Smooth muscle cell of the brain vasculature (primary cell): ENCODE data around the gene MYO18B.
"Not testable (repeated sequence)": the region's sequence is repeated elsewhere in the genome, so short reads cannot be mapped to it uniquely, and the experiment has no call there.

Experiments used
- DNase-seq: peaks from one replicate; pipeline ENCODE4 v3.0.0-alpha.2; 2012; ENCODE audit warnings: low read depth, low spot score

MYO18B gene, protein sequence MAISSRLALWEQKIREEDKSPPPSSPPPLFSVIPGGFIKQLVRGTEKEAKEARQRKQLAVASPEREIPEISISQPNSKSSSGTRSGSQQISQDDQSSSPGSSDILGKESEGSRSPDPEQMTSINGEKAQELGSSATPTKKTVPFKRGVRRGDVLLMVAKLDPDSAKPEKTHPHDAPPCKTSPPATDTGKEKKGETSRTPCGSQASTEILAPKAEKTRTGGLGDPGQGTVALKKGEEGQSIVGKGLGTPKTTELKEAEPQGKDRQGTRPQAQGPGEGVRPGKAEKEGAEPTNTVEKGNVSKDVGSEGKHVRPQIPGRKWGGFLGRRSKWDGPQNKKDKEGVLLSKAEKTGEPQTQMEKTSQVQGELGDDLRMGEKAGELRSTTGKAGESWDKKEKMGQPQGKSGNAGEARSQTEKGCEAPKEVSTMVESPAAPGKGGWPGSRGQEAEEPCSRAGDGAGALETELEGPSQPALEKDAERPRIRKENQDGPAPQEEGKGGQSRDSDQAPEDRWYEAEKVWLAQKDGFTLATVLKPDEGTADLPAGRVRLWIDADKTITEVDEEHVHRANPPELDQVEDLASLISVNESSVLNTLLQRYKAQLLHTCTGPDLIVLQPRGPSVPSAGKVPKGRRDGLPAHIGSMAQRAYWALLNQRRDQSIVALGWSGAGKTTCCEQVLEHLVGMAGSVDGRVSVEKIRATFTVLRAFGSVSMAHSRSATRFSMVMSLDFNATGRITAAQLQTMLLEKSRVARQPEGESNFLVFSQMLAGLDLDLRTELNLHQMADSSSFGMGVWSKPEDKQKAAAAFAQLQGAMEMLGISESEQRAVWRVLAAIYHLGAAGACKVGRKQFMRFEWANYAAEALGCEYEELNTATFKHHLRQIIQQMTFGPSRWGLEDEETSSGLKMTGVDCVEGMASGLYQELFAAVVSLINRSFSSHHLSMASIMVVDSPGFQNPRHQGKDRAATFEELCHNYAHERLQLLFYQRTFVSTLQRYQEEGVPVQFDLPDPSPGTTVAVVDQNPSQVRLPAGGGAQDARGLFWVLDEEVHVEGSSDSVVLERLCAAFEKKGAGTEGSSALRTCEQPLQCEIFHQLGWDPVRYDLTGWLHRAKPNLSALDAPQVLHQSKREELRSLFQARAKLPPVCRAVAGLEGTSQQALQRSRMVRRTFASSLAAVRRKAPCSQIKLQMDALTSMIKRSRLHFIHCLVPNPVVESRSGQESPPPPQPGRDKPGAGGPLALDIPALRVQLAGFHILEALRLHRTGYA (N-terminal part only)

DNA sequence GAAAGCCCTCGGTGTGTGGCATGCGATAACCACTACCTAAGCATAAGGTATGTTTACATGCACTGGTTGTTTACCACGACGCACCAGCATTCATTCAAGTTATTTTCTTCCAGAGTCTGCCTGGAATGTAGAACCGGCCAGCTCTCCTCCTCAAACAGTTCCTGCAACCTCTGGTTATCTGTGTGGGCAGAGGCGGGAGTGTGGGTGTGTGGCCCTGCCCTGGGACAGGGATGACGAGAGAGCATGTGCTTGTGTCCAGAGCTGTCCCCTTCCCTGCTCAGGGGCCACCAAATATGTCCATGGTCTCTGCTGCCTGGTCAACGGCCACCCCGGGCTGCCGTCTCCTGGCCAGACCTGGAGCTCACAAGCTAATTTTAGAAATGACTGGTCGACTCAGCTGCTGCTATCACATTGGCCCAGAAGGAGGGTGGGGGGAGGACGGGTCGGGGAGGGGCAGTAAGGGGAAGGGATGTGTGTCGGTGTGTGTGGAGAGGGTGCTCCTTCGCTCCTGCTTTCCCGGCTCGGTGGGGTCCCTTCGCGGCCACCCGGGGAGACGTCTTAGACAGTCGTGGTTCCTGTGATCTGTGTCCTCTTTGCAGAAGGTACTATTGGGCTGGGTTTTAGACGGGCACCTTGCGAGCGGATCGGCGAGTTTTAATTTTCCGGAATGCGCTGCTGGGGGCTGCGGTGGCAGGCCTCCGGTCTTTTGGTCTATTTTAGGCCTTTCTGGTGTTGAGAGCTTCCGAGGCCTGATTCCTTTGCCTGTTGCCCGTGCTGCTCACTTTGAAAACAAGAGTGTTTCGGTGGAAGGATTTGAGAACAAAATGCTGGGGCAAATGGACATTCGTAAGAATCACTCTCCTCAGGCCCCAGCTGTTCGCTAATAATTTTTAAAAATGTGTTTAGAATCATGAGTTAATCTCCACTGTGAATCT, at the start of gene MYO18B:
Gene MYO18B (plus strand): TSS at position 497 of the 935 bp plus-strand sequence. CDS start 18,905 bp downstream, outside the sequence.
- no peak for DNase-seq

GRCh38 chr22:25692397-25693267, 49.4 kb upstream of the MYO18B start:
- no peak for DNase-seq

DNA sequence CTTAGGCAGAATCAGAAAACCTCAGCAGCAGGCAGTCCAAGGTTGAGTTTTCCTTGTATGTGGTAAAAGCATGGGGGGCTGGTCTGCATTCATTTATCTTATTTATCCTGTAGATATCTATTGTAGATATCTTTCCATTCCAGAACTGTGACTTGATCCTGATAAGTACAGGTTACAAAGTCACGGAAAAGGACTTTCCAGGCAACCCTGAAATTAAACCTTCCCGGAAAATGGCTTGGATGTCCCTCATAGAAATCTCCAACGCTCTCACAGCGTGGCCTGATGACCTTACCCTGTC, 48.8 kb upstream of the MYO18B start:
- no peak for DNase-seq

- no peak for DNase-seq
Observed at GRCh38 chr22:25694196-25694907, 47.6 kb upstream of the MYO18B start.

DNA sequence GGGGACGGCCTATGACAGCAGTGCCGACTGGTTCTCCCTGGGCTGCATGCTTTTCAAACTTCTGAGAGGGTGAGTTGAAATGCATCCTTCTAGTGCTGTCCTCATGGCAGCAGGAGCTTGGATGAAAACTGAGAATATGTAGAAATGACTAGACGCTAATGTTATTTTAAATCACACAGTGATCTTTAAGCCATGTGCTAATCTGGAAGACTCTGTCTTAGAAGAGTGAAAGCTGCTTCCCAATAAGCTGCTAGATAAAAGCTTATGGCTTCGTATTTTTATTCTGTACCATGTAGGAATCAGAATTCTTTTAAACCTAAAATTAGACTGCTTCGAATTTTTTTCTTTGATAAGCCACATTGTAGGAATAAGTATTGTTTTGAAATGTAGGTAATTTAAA, 46.8 kb upstream of the MYO18B start:
- DNase-seq: no peak

DNA sequence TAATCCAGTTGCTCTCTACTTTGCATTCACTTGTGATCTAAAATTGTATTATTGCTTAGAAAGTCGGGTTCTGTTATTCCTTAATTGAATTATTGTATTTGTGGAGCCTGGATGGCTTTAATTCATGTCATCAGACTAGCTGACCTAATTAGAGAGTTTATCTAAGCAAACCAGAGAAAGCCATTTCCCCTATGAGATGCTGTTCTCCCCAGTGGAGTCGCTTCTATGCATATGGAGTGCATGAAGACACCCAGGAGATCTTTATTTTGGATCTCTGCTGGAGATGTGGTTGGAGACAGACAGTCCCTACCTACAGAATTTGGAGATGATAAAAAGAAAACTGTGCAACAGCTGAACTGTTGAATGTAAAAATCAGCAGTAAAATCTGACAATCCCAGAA, 45.2 kb upstream of the MYO18B start:
- no peak for DNase-seq

DNA sequence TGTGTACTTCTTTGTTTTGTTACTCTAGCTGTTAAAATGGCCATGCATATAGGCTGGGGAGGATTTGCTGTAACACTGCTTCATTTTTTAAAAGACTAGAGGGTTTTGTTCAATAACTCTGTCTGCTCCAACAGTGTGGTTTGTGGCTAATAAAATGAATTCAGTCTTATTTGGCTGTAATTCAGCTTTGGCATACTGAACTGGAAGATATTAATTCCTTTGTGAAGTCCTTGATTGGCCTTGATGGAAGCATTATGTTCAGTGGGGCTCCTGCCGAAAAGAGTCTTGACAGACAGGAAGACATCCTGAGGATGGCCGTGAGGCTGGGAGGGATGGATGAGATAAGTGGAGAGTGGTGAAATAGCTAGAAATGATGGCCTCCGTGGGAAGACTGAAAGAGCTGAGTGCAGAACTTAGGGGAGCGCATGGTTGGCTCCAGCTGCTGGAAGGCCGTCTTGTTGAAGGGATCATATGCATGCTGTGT, 44.8 kb upstream of the MYO18B start:
- no peak for DNase-seq

- DNase-seq: no peak
Observed at GRCh38 chr22:25697978-25698377, 44.0 kb upstream of the MYO18B start.

GRCh38 chr22:25698461-25698860, 43.5 kb upstream of the MYO18B start:
- DNase-seq: no peak

DNA sequence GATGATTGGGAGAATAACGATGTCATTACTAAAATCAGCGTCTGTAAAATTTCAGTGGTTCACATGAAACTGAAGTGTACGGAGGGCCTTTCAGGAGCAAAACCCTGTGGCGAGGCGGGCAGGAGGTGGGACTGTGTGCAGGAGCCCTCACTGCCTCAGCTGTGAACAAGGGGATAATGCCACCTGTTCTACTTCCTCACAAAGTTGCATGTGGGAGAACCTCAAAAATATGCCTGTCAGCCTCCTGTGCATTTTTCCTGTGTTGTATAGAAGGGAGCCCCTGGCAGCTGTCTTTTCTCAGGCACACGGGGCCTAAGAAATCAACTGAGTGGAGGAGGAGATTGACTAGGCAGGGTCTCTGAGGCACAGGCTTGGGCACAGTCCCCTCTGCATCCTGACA, 43.0 kb upstream of the MYO18B start:
- no peak for DNase-seq

DNA sequence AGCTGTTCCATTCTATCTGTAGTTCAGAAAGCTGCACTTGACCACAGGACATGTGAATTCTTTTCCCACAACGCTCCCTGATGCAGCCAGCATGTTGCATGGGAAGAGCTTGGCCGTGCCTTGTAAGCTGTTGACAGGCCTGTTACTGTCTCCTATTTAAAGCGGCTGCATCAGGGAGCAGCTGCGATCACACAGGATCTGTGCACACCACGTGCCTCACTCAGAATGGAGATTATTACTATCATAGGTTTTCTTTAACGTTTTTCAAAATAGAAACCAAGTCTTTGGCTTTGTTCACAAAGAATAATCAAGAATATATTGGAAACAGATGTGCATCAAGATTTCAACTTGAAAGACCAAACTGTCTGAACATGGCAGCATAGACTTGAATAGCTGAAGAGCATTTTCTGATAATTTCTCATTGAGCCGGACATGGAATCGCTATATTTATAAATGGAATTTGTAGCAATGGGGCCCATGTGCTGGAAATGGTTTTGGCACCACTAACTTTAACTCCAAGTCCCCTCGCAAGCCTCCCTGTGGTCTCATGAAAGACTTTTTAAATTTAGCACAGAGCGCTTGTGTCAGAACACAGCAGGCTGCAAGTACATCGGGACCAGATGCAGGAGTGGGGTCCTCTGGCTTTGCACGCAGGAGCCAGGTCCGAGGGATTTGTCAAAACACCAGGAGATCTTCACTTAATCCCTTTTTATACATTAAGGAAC, 40.8 kb upstream of the MYO18B start:
- peak; percentile 9 for DNase-seq

- no peak for DNase-seq
Observed at GRCh38 chr22:25702040-25702439, 39.9 kb upstream of the MYO18B start.

DNA sequence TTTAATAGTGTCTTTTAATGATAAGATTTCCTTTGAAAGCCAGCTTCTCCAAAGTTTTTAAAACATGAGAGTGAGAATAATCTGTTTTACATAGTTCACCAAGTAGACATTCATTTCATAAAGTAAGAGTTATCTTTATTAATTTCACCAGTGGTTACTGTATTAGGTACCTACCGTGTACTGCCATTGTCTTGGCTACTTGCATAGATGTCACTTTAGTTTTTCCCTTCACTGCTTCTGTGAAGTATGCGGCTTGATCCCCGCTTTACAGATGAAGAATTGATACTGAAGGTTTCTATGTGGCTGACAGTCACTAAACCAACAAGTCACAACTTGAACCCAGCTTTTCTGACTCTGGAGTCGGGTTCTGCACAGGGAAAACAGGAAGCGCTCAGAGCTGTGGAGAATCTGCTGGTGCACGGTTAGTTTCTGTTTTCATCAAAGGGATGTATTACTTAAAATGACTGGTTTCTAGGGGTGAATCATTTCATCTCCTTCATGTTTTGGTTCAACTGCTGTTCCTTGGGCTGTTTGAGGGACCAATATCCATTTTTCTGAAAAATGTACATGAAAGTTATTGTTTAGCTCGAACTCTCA, 39.3 kb upstream of the MYO18B start:
- DNase-seq: no peak

GRCh38 chr22:25704701-25705100, 37.3 kb upstream of the MYO18B start:
- no peak for DNase-seq

GRCh38 chr22:25706197-25706596, 35.8 kb upstream of the MYO18B start:
- DNase-seq: no peak

DNA sequence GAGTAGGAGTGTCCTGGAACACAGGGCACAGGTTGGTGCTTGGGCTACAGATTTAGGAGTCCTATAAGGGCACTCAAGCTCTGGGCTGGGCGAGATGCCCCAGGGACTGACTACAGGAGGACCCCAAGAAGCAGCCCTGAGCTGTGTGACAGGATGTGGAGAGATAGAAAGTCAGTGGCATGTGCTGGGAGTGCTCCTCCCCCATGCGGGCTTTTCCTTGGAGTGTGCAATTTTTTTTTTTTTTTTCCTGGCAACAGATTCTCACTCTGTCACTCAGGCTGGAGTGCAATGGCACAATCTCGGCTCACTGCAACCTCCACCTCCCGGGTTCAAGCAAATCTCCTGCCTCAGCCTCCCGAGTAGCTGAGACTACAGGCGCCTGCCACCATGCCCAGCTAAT, 33.6 kb upstream of the MYO18B start:
- not testable (repeated sequence) for DNase-seq

- DNase-seq: no peak
Observed at GRCh38 chr22:25709758-25710157, 32.2 kb upstream of the MYO18B start.

- DNase-seq: no peak
Observed at GRCh38 chr22:25710501-25710900, 31.5 kb upstream of the MYO18B start.
